OCI-LY1 (cell line): Measurements from ENCODE around the gene RALBP1.

Experiments
- CTCF ChIP-seq: fragments of 200-600 bp; sonication (generic), shearing (Covaris generic); IDR thresholded peaks from 2 replicates; pipeline ENCODE4 v1.5.1; 2017; ENCODE audit warnings: mild to moderate bottlenecking, antibody characterized with exemption, low read length, moderate library complexity, mixed read lengths
- EZH2 ChIP-seq: fragments of 200-600 bp; sonication (generic), shearing (Covaris generic); IDR thresholded peaks from 2 replicates; pipeline ENCODE4 v1.8.0; 2017; ENCODE audit warnings: borderline replicate concordance, mixed run types, mild to moderate bottlenecking, antibody characterized with exemption, low read length, moderate library complexity, mixed read lengths

GRCh38 chr18:9507565-9508088 is 32.3 kb downstream of the RALBP1 start:
- TF ChIP-seq CTCF (no peak), EZH2 (no peak)
